Subcutaneous abdominal adipose tissue (tissue), 5 donors: ENCODE data around the gene USP13.

Experiments
- H3K27ac ChIP-seq: one replicate; pipeline ENCODE4 v1.7.0; 2013; ENCODE audit warnings: low read depth, mild to moderate bottlenecking, inconsistent platforms, low read length, moderate library complexity
- H3K27me3 ChIP-seq, 5 donors: one replicate each; pipeline ENCODE4 v1.7.0; 2013; ENCODE audit warnings: low read length in 5 of 5, inconsistent platforms in 1 of 5; ENCODE audit not compliant: control insufficient read depth in 5 of 5, insufficient read depth in 4 of 5
- H3K36me3 ChIP-seq, 5 donors: one replicate each; pipeline ENCODE4 v1.7.0; 2013; ENCODE audit warnings: low read length in 5 of 5; ENCODE audit not compliant: control insufficient read depth in 5 of 5, insufficient read depth in 5 of 5
- H3K4me1 ChIP-seq, 5 donors: one replicate each; pipeline ENCODE4 v1.7.0; 2013; ENCODE audit warnings: low read length in 5 of 5, mild to moderate bottlenecking in 3 of 5, moderate library complexity in 1 of 5; ENCODE audit not compliant: control insufficient read depth in 5 of 5, insufficient read depth in 5 of 5
- H3K4me3 ChIP-seq, 5 donors: one replicate each; pipeline ENCODE4 v1.7.0; 2013; ENCODE audit warnings: low read length in 5 of 5, low read depth in 1 of 5
- H3K9ac ChIP-seq, 5 donors: one replicate each; pipeline ENCODE4 v1.7.0; 2013; ENCODE audit warnings: low read length in 5 of 5, mild to moderate bottlenecking in 4 of 5, moderate library complexity in 3 of 5
- H3K9me3 ChIP-seq, 5 donors: one replicate each; pipeline ENCODE4 v1.7.0; 2013; ENCODE audit warnings: low read length in 5 of 5; ENCODE audit not compliant: control insufficient read depth in 5 of 5
- donor health status: healthy.
- donor health status: healthy.
- donor health status: healthy.
- donor health status: healthy.
- donor health status: healthy.

Gene USP13

GRCh38 chr3:179739816-179740594 is 87.2 kb downstream of the USP13 start:
- Histone ChIP-seq H3K9me3 (no peaks in the 10 kb centered on the region), H3K4me3 (peak overlapping the region in 3 of 5 donors; percentile 54 to 62 (median 56)), H3K27ac (peak overlapping the region; percentile 39), H3K27me3 (no peaks in the 10 kb centered on the region), H3K9ac (peak overlapping the region in 3 of 5 donors; percentile 21 to 55 (median 44)), H3K4me1 (peaks cover 0 to 12% (median 0%) of the 10 kb centered on the region in 5 donors), H3K36me3 (peaks cover 13 to 39% (median 23%) of the 10 kb centered on the region in 5 donors)

GRCh38 chr3:179743913-179744312 is 91.1 kb downstream of the USP13 start:
- Histone ChIP-seq H3K4me3 (no peak overlapping the region), H3K36me3 (peaks cover 8 to 40% (median 29%) of the 10 kb centered on the region in 5 donors), H3K27ac (no peak overlapping the region), H3K27me3 (no peaks in the 10 kb centered on the region), H3K4me1 (peaks cover 0 to 13% (median 0%) of the 10 kb centered on the region in 5 donors), H3K9ac (no peak overlapping the region), H3K9me3 (no peaks in the 10 kb centered on the region)

- H3K4me3 ChIP-seq, result no peak overlapping the region
- no peak overlapping the region for H3K9ac ChIP-seq
- H3K9me3 ChIP-seq, result no peaks in the 10 kb centered on the region
- no peaks in the 10 kb centered on the region for H3K27me3 ChIP-seq
- H3K36me3 ChIP-seq, result peaks cover 8 to 36% (median 29%) of the 10 kb centered on the region in 5 donors
- H3K27ac ChIP-seq, result no peak overlapping the region
- peaks cover 0 to 8% (median 0%) of the 10 kb centered on the region in 5 donors for H3K4me1 ChIP-seq
Measured at GRCh38 chr3:179744667-179745066, 91.8 kb downstream of the USP13 start.

GRCh38 chr3:179745079-179745478 is 92.2 kb downstream of the USP13 start:
- no peak overlapping the region for H3K9ac ChIP-seq
- peaks cover 8 to 31% (median 28%) of the 10 kb centered on the region in 5 donors for H3K36me3 ChIP-seq
- no peaks in the 10 kb centered on the region for H3K27me3 ChIP-seq
- no peaks in the 10 kb centered on the region for H3K9me3 ChIP-seq
- H3K4me1 ChIP-seq, result peaks cover 0 to 4% (median 0%) of the 10 kb centered on the region in 5 donors
- H3K4me3 ChIP-seq, result no peak overlapping the region
- no peak overlapping the region for H3K27ac ChIP-seq

- Histone ChIP-seq H3K9ac (no peak overlapping the region), H3K36me3 (peaks cover 8 to 27% (median 24%) of the 10 kb centered on the region in 5 donors), H3K4me3 (no peak overlapping the region), H3K4me1 (peaks cover 0 to 4% (median 0%) of the 10 kb centered on the region in 5 donors), H3K9me3 (no peaks in the 10 kb centered on the region), H3K27me3 (no peaks in the 10 kb centered on the region), H3K27ac (no peak overlapping the region)
Measured at GRCh38 chr3:179745716-179746115, 92.9 kb downstream of the USP13 start.

GRCh38 chr3:179750720-179751328 is 98.0 kb downstream of the USP13 start:
- no peaks in the 10 kb centered on the region for H3K27me3 ChIP-seq
- peaks cover 4 to 25% (median 16%) of the 10 kb centered on the region in 5 donors for H3K36me3 ChIP-seq
- no peak overlapping the region for H3K9ac ChIP-seq
- H3K4me1 ChIP-seq, result no peaks in the 10 kb centered on the region
- no peak overlapping the region for H3K4me3 ChIP-seq
- no peaks in the 10 kb centered on the region for H3K9me3 ChIP-seq
- H3K27ac ChIP-seq, result no peak overlapping the region

GRCh38 chr3:179760944-179761343 is 108.1 kb downstream of the USP13 start:
- no peaks in the 10 kb centered on the region for H3K4me1 ChIP-seq
- H3K36me3 ChIP-seq, result peaks cover 14 to 40% (median 28%) of the 10 kb centered on the region in 5 donors
- H3K27me3 ChIP-seq, result no peaks in the 10 kb centered on the region
- H3K4me3 ChIP-seq, result no peak overlapping the region
- H3K9ac ChIP-seq, result no peak overlapping the region
- H3K27ac ChIP-seq, result no peak overlapping the region
- H3K9me3 ChIP-seq, result no peaks in the 10 kb centered on the region

GRCh38 chr3:179765396-179765795 is 112.6 kb downstream of the USP13 start:
- Histone ChIP-seq H3K4me1 (no peaks in the 10 kb centered on the region), H3K4me3 (no peak overlapping the region), H3K27ac (no peak overlapping the region), H3K36me3 (peaks cover 20 to 41% (median 39%) of the 10 kb centered on the region in 5 donors), H3K27me3 (no peaks in the 10 kb centered on the region), H3K9me3 (no peaks in the 10 kb centered on the region), H3K9ac (no peak overlapping the region)

GRCh38 chr3:179766416-179767133 is 113.7 kb downstream of the USP13 start:
- Histone ChIP-seq H3K27ac (no peak overlapping the region), H3K9me3 (no peaks in the 10 kb centered on the region), H3K9ac (no peak overlapping the region), H3K4me3 (no peak overlapping the region), H3K27me3 (no peaks in the 10 kb centered on the region), H3K36me3 (peaks cover 16 to 44% (median 36%) of the 10 kb centered on the region in 5 donors), H3K4me1 (no peaks in the 10 kb centered on the region)

GRCh38 chr3:179768080-179768479 is 115.2 kb downstream of the USP13 start:
- no peak overlapping the region for H3K4me3 ChIP-seq
- H3K9ac ChIP-seq, result no peak overlapping the region
- H3K27me3 ChIP-seq, result no peaks in the 10 kb centered on the region
- no peaks in the 10 kb centered on the region for H3K4me1 ChIP-seq
- peaks cover 16 to 50% (median 43%) of the 10 kb centered on the region in 5 donors for H3K36me3 ChIP-seq
- no peaks in the 10 kb centered on the region for H3K9me3 ChIP-seq
- no peak overlapping the region for H3K27ac ChIP-seq
